CD14-positive monocyte (primary cell): ENCODE data around the gene RYR3. TPM values are rescaled to one million over a fixed set of nuclear protein-coding genes. Genes with fewer than 3 reads are reported as not detected.

Experiments
- DNase-seq, 3 donors: peaks; one replicate each; pipeline ENCODE4 v3.0.0-alpha.2; 2011 to 2022
- H2AFZ ChIP-seq: 2 replicates; pipeline ENCODE4 v1.6.0; 2012; ENCODE audit warnings: mild to moderate bottlenecking, low read depth, low read length, inconsistent platforms; ENCODE audit not compliant: insufficient read depth, poor library complexity, severe bottlenecking
- H3K27ac ChIP-seq, 2 donors: 1 replicate in 1 of 2; 2 replicates in 1 of 2; pipeline ENCODE4 v1.5.1; 2012 to 2013; ENCODE audit warnings: low read length in 2 of 2, control low read depth in 1 of 2, inconsistent platforms in 1 of 2, low read depth in 1 of 2, mild to moderate bottlenecking in 1 of 2
- H3K27me3 ChIP-seq, 2 donors: one replicate each; pipeline versions ENCODE4 v1.6.0 to v1.6.1; 2011 to 2013; ENCODE audit warnings: low read length in 2 of 2; ENCODE audit not compliant: control insufficient read depth in 2 of 2, insufficient read depth in 2 of 2
- H3K36me3 ChIP-seq, 2 donors: replicated peaks in 1 of 2; 1 replicate in 1 of 2; 2 replicates in 1 of 2; pipeline versions ENCODE4 v1.5.1 to v1.6.1; 2012 to 2013; ENCODE audit warnings: low read length in 2 of 2, control low read depth in 1 of 2, inconsistent platforms in 1 of 2, mild to moderate bottlenecking in 1 of 2; ENCODE audit not compliant: insufficient read depth in 2 of 2, control insufficient read depth in 1 of 2
- H3K4me1 ChIP-seq, 2 donors: 1 replicate in 1 of 2; 2 replicates in 1 of 2; pipeline versions ENCODE4 v1.5.1 to v1.6.1; 2012 to 2013; ENCODE audit warnings: low read length in 2 of 2, control low read depth in 1 of 2, inconsistent platforms in 1 of 2, mild to moderate bottlenecking in 1 of 2, moderate library complexity in 1 of 2; ENCODE audit not compliant: insufficient read depth in 2 of 2, control insufficient read depth in 1 of 2
- H3K4me2 ChIP-seq: replicated peaks from 2 replicates; pipeline ENCODE3; 2012; ENCODE audit warnings: low read length, moderate library complexity, mild to moderate bottlenecking; ENCODE audit not compliant: poor library complexity, severe bottlenecking; ENCODE audit errors: extremely low read depth
- H3K4me3 ChIP-seq, 3 experiments: fragments of 200-600 bp in 1 of 3; sonication (generic) in 1 of 3; replicated peaks in 1 of 3; 1 replicate in 2 of 3; 2 replicates in 1 of 3; pipeline ENCODE4 v1.5.1; 2011 to 2013; ENCODE audit warnings: low read length in 3 of 3, mild to moderate bottlenecking in 3 of 3, control low read depth in 2 of 3, low read depth in 2 of 3, inconsistent platforms in 1 of 3, moderate library complexity in 1 of 3
- H3K79me2 ChIP-seq: 2 replicates; pipeline ENCODE4 v1.6.0; 2012; ENCODE audit warnings: mild to moderate bottlenecking, control low read depth, inconsistent platforms, low read length, moderate library complexity; ENCODE audit not compliant: insufficient read depth
- H3K9ac ChIP-seq: 2 replicates; pipeline ENCODE4 v1.6.0; 2017; ENCODE audit warnings: low read length, mild to moderate bottlenecking; ENCODE audit not compliant: insufficient read depth, poor library complexity, severe bottlenecking
- H3K9me3 ChIP-seq, 2 donors: replicated peaks in 1 of 2; 1 replicate in 1 of 2; 2 replicates in 1 of 2; pipeline versions ENCODE4 v1.5.1 to v1.6.1; 2012 to 2013; ENCODE audit warnings: low read length in 2 of 2, control low read depth in 1 of 2; ENCODE audit not compliant: control insufficient read depth in 1 of 2, insufficient read depth in 1 of 2
- H4K20me1 ChIP-seq: 2 replicates; pipeline ENCODE4 v1.6.0; 2012; ENCODE audit warnings: mild to moderate bottlenecking, low read length, control low read depth, moderate library complexity; ENCODE audit not compliant: insufficient read depth
- H3K27ac Mint-ChIP-seq, 7 donors: one replicate each; pipeline ENCODE4 v1.8.0; 2020; ENCODE audit warnings: mild to moderate bottlenecking in 7 of 7, mixed read lengths in 7 of 7, moderate library complexity in 6 of 7, inconsistent platforms in 2 of 7
- H3K27me3 Mint-ChIP-seq, 3 donors: one replicate each; pipeline ENCODE4 v1.8.0; 2021 to 2022; ENCODE audit warnings: low read depth in 3 of 3, mild to moderate bottlenecking in 3 of 3, mixed read lengths in 3 of 3, moderate library complexity in 3 of 3, inconsistent platforms in 1 of 3
- H3K36me3 Mint-ChIP-seq, 2 donors: one replicate each; pipeline ENCODE4 v1.8.0; 2020; ENCODE audit warnings: mixed read lengths in 2 of 2, inconsistent platforms in 1 of 2, mild to moderate bottlenecking in 1 of 2
- H3K4me1 Mint-ChIP-seq: one replicate; pipeline ENCODE4 v1.8.0; 2020; ENCODE audit warnings: mild to moderate bottlenecking, mixed read lengths
- H3K4me3 Mint-ChIP-seq, 2 donors: one replicate each; pipeline ENCODE4 v1.8.0; 2020; ENCODE audit warnings: mild to moderate bottlenecking in 2 of 2, mixed read lengths in 2 of 2, moderate library complexity in 1 of 2
- H3K9me3 Mint-ChIP-seq, 7 donors: one replicate each; pipeline ENCODE4 v1.8.0; 2020 to 2022; ENCODE audit warnings: mixed read lengths in 7 of 7, mild to moderate bottlenecking in 6 of 7, moderate library complexity in 6 of 7, inconsistent platforms in 2 of 7
- WGBS: methylation state at CpG from one replicate; pipeline ENCODE4 v1.1.5; 2013; ENCODE audit warnings: missing lambda C conversion rate; ENCODE audit not compliant: insufficient coverage; 5-methylcytosine and 5-hydroxymethylcytosine counted together
- intact Hi-C, 2 donors: fragments of 100-400 bp; cut with micrococcal nuclease; formaldehyde crosslinking; loops; one replicate each; pipeline versions ENCODE4 v1.15.0 to v1.15.1; 2023
- polyA plus RNA-seq, 3 donors: library from polyadenylated mRNA; depleted of rRNA in 1 of 3; unstranded in 2 of 3; stranded (reverse) in 1 of 3; fragments of 300-500 nt in 2 of 3; fragments of >200 nt in 1 of 3; fragmentation: Illumina TruSeq in 2 of 3; gene quantifications; 1 replicate in 2 of 3; 2 replicates in 1 of 3; pipeline ENCODE4 v1.2.3, GENCODE V29; 2012 to 2021
- TF ChIP-seq, protein P1 (sequence below): fragments of 200-600 bp; IDR thresholded peaks from one replicate; pipeline ENCODE4 v1.8.0; 2022; ENCODE audit warnings: antibody characterized with exemption, mild to moderate bottlenecking

The RYR3 gene
- polyA plus RNA-seq, 3 donors: not detected

DNA sequence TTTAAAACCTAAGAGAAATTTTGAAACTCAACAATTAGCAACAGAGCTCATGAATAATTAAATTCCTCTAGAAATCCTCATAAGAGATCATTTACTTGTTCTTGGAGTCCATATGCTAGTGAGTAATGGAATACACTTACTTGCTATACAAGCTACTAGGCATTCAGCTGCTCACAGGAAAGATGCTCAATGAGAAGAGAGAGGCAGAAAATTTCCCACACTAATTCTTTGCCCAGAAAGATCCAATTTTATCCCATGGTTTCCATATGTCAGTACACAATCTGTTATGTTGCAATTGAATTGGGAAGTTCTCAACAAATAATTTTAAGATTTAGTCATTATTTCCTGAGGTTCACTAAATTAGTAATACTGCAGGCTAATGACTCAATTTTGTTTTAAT lies 310.4 kb downstream of the RYR3 start:
- no peaks in the 10 kb centered on the region for H3K36me3 Mint-ChIP-seq
- H3K27me3 Mint-ChIP-seq: no peaks in the 10 kb centered on the region
- Histone ChIP-seq H3K4me3 (no peak overlapping the region), H3K9me3 (peaks cover 0 to 9% of the 10 kb centered on the region in 2 donors), H3K27ac (no peak overlapping the region), H3K79me2 (no peaks in the 10 kb centered on the region), H4K20me1 (no peaks in the 10 kb centered on the region), H3K4me1 (no peaks in the 10 kb centered on the region), H3K9ac (no peak overlapping the region), H3K36me3 (no peaks in the 10 kb centered on the region), H2AFZ (no peak overlapping the region), H3K4me2 (no peak overlapping the region), H3K27me3 (no peaks in the 10 kb centered on the region)
- TF ChIP-seq, protein P1, sequence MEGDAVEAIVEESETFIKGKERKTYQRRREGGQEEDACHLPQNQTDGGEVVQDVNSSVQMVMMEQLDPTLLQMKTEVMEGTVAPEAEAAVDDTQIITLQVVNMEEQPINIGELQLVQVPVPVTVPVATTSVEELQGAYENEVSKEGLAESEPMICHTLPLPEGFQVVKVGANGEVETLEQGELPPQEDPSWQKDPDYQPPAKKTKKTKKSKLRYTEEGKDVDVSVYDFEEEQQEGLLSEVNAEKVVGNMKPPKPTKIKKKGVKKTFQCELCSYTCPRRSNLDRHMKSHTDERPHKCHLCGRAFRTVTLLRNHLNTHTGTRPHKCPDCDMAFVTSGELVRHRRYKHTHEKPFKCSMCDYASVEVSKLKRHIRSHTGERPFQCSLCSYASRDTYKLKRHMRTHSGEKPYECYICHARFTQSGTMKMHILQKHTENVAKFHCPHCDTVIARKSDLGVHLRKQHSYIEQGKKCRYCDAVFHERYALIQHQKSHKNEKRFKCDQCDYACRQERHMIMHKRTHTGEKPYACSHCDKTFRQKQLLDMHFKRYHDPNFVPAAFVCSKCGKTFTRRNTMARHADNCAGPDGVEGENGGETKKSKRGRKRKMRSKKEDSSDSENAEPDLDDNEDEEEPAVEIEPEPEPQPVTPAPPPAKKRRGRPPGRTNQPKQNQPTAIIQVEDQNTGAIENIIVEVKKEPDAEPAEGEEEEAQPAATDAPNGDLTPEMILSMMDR: no peak
- peaks cover 1 to 9% (median 6%) of the 10 kb centered on the region in 7 donors for H3K9me3 Mint-ChIP-seq
- no peak for DNase-seq
- no peaks in the 10 kb centered on the region for H3K4me1 Mint-ChIP-seq
- H3K4me3 Mint-ChIP-seq: no peak overlapping the region
- no peak overlapping the region for H3K27ac Mint-ChIP-seq
- intact Hi-C loops: no loop called here

DNA sequence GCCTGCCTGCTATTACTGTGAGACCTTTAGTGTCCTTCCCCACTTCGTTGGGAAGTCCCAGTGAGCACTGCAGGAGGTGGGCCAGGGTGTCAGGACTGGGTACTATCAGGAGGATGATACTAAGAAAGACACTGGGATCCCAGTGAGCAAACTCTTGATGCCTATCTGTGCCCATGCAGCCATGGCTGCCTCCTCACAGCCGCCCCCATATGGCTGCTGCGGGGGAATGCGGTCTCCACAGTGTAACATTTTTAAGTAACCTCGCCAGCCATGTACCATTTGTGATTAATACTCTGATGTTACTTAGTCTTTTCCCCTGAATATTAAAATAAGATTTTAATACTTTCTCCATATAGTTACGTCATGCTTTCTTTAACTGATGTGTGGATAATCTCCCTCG lies 312.2 kb downstream of the RYR3 start:
- H3K36me3 Mint-ChIP-seq: no peaks in the 10 kb centered on the region

More for the DNA sequence above, 312.2 kb downstream of the RYR3 start:
- Mint-ChIP-seq H3K4me3 (no peak overlapping the region), H3K9me3 (peaks cover 1 to 12% (median 7%) of the 10 kb centered on the region in 7 donors), H3K27me3 (peaks cover 0 to 2% (median 2%) of the 10 kb centered on the region in 3 donors), H3K4me1 (no peaks in the 10 kb centered on the region), H3K27ac (no peak overlapping the region)
- intact Hi-C loops: no loop called here
- DNase-seq: no peak
- Histone ChIP-seq H3K36me3 (no peaks in the 10 kb centered on the region), H3K79me2 (no peaks in the 10 kb centered on the region), H4K20me1 (no peaks in the 10 kb centered on the region), H3K4me3 (no peak overlapping the region), H3K9ac (no peak overlapping the region), H3K4me1 (no peaks in the 10 kb centered on the region), H3K9me3 (peaks cover 4 to 10% of the 10 kb centered on the region in 2 donors), H3K4me2 (no peak overlapping the region), H3K27ac (no peak overlapping the region), H2AFZ (no peak overlapping the region), H3K27me3 (no peaks in the 10 kb centered on the region)
- TF ChIP-seq, protein P1: no peak
- 91% methylated on average over 1 of the region's 7 CpGs for WGBS
